Osteocyte (in vitro differentiated cells): ENCODE results near the gene STKLD1. TPM values are rescaled to one million over a fixed set of nuclear protein-coding genes. Genes with fewer than 3 reads are reported as not detected.

Source experiments
- DNase-seq: peaks from one replicate; pipeline ENCODE4 v3.0.0; 2021; ENCODE audit warnings: mixed read lengths; ENCODE audit not compliant: unreplicated experiment; ENCODE audit errors: extremely low spot score
- H3K27ac Mint-ChIP-seq: one replicate; pipeline ENCODE4 v1.8.0; 2021; ENCODE audit warnings: mild to moderate bottlenecking, mixed read lengths; ENCODE audit not compliant: unreplicated experiment
- H3K27me3 Mint-ChIP-seq: one replicate; pipeline ENCODE4 v1.8.0; 2021; ENCODE audit warnings: mixed read lengths; ENCODE audit not compliant: unreplicated experiment
- H3K36me3 Mint-ChIP-seq: one replicate; pipeline ENCODE4 v1.8.0; 2021; ENCODE audit warnings: mixed read lengths; ENCODE audit not compliant: unreplicated experiment
- H3K4me1 Mint-ChIP-seq: one replicate; pipeline ENCODE4 v1.8.0; 2021; ENCODE audit warnings: mixed read lengths; ENCODE audit not compliant: unreplicated experiment
- H3K4me3 Mint-ChIP-seq: one replicate; pipeline ENCODE4 v1.8.0; 2021; ENCODE audit warnings: mild to moderate bottlenecking, moderate library complexity, mixed read lengths; ENCODE audit not compliant: unreplicated experiment
- H3K9me3 Mint-ChIP-seq: one replicate; pipeline ENCODE4 v1.8.0; 2021; ENCODE audit warnings: mixed read lengths; ENCODE audit not compliant: unreplicated experiment
- CTCF ChIP-seq: fragments of 200-600 bp; sonication (generic); IDR thresholded peaks from 2 replicates; pipeline ENCODE4 v1.5.0; 2021; ENCODE audit warnings: antibody characterized with exemption, mild to moderate bottlenecking, moderate library complexity
- total RNA-seq: library from RNA; stranded (reverse); gene quantifications from 2 replicates; pipeline ENCODE4 v1.2.1, GENCODE V29; 2021

The STKLD1 gene
- total RNA-seq, 1 donor from 2014 or later = 5.1 TPM

- Mint-ChIP-seq H3K36me3 (no peaks in the 10 kb centered on the region), H3K27me3 (no peaks in the 10 kb centered on the region), H3K27ac (no peak overlapping the region), H3K4me1 (peaks cover 4% of the 10 kb centered on the region), H3K9me3 (no peaks in the 10 kb centered on the region), H3K4me3 (no peak overlapping the region)
- DNase-seq = no peak
- no peak for TF ChIP-seq CTCF
These were observed 4.6 kb downstream of the STKLD1 start for GRCh38 chr9:133380734-133381133.

GRCh38 chr9:133382507-133383141, 6.5 kb downstream of the STKLD1 start:
- Mint-ChIP-seq H3K9me3 (no peaks in the 10 kb centered on the region), H3K4me1 (peaks cover 2% of the 10 kb centered on the region), H3K27ac (no peak overlapping the region), H3K4me3 (no peak overlapping the region), H3K36me3 (no peaks in the 10 kb centered on the region), H3K27me3 (no peaks in the 10 kb centered on the region)
- no peak for TF ChIP-seq CTCF
- no peak for DNase-seq

GRCh38 chr9:133383438-133383837, 7.3 kb downstream of the STKLD1 start:
- H3K36me3 Mint-ChIP-seq = no peaks in the 10 kb centered on the region
- no peaks in the 10 kb centered on the region for H3K4me1 Mint-ChIP-seq
- H3K27me3 Mint-ChIP-seq = no peaks in the 10 kb centered on the region
- no peaks in the 10 kb centered on the region for H3K9me3 Mint-ChIP-seq
- DNase-seq = no peak
- no peak overlapping the region for H3K4me3 Mint-ChIP-seq
- TF ChIP-seq CTCF = no peak
- H3K27ac Mint-ChIP-seq = no peak overlapping the region

GRCh38 chr9:133384736-133385321, 8.7 kb downstream of the STKLD1 start:
- H3K27ac Mint-ChIP-seq = no peak overlapping the region
- H3K36me3 Mint-ChIP-seq = no peaks in the 10 kb centered on the region
- no peak for TF ChIP-seq CTCF
- DNase-seq = no peak
- no peaks in the 10 kb centered on the region for H3K27me3 Mint-ChIP-seq
- no peaks in the 10 kb centered on the region for H3K4me1 Mint-ChIP-seq
- no peak overlapping the region for H3K4me3 Mint-ChIP-seq
- H3K9me3 Mint-ChIP-seq = no peaks in the 10 kb centered on the region

- no peaks in the 10 kb centered on the region for H3K36me3 Mint-ChIP-seq
- no peak overlapping the region for H3K4me3 Mint-ChIP-seq
- H3K9me3 Mint-ChIP-seq = no peaks in the 10 kb centered on the region
- H3K27ac Mint-ChIP-seq = no peak overlapping the region
- DNase-seq = no peak
- no peaks in the 10 kb centered on the region for H3K4me1 Mint-ChIP-seq
- no peak for TF ChIP-seq CTCF
- H3K27me3 Mint-ChIP-seq = no peaks in the 10 kb centered on the region
These were observed 9.3 kb downstream of the STKLD1 start for GRCh38 chr9:133385452-133385851.
